ENCODE results near the gene TTN. TPM values are rescaled to one million over a fixed set of nuclear protein-coding genes. Genes with fewer than 3 reads are reported as not detected.

The TTN gene
- total RNA-seq, 4 donors from 2014 or later: 9.3 to 59.8 (median 29.4) TPM

DNA sequence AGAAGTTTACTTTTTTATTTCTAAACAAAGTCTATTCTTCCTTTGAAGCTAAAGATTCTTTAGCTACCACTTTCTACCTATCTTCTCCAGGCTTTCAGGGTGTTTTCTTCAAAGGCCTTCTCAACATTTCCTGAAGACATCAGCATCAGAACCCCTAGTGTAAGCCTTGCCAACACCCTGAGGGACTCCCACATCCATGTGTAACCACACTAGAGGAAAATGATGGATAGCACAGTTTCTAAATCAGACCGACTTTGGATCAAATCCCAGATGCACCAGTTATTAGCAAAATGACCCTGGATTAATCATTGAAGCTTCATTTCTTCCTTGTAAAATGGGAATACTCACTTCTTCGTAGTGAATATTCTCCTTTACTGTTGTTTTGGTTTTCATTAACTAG lies 4.7 kb upstream of the TTN start:
- TF ChIP-seq, protein P1, sequence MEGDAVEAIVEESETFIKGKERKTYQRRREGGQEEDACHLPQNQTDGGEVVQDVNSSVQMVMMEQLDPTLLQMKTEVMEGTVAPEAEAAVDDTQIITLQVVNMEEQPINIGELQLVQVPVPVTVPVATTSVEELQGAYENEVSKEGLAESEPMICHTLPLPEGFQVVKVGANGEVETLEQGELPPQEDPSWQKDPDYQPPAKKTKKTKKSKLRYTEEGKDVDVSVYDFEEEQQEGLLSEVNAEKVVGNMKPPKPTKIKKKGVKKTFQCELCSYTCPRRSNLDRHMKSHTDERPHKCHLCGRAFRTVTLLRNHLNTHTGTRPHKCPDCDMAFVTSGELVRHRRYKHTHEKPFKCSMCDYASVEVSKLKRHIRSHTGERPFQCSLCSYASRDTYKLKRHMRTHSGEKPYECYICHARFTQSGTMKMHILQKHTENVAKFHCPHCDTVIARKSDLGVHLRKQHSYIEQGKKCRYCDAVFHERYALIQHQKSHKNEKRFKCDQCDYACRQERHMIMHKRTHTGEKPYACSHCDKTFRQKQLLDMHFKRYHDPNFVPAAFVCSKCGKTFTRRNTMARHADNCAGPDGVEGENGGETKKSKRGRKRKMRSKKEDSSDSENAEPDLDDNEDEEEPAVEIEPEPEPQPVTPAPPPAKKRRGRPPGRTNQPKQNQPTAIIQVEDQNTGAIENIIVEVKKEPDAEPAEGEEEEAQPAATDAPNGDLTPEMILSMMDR (IDR thresholded peaks at IDR 0.05; ENCODE audit: low read depth): no peak

DNA sequence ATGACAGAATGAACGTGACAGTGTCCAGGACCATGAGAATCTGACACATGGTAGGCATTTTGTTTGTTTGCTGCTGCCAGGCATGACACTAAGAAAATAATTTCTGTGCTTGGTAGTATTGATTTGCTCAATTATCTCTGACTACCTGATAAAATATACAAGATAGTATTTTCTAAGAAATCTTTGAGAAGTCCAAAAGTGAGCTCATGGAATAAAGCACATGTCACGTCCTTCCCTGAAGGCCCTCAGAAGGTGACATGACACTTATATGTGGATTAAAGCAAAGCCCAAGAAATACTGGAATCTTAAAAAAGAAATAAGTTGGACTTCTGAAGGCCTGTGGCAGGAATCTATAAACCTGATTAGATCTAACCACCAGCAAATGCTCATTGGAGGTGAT lies 3.8 kb upstream of the TTN start:
- TF ChIP-seq, protein P1 (IDR thresholded peaks at IDR 0.05; ENCODE audit: low read depth): no peak

DNA sequence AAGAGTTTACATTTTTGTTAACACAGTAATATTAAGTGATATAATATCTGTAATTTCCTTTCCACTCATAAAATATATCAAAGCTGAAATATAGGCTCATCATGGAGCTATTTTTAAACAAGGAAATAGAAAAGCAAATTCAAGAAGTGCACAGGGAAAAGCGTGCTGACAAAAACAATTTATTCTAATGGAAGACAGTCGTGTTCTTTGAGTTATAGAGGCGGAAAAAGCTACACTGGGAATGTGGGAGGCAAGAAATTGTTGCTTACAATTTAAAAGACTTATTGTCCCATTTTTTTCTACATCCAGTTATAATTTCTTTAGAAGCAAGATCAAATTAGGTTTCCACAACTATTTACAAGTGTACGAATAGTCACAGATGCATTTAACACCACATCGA lies 3.2 kb upstream of the TTN start:
- TF ChIP-seq, protein P1 (IDR thresholded peaks at IDR 0.05; ENCODE audit: low read depth): no peak

DNA sequence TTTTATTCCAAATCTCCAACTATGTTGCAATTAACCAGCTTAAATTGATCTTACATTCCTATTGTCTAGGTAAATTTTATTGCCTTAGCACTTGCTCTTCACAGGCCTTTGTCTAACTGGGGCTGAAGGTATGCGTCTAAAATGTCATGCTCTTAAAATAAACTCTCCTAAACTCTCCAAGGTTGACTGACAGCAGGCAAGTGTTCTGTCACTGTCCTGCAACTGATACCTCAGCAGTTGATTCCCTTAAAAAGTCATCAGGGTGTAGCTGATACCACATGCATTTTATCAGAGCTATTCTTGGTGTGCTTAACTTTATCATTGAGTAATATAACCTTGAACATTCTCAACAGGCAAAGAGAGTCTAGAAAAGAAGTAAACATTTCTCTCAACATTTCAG lies 680 bp downstream of the TTN start:
- TF ChIP-seq, protein P1 (IDR thresholded peaks at IDR 0.05; ENCODE audit: low read depth): no peak

DNA sequence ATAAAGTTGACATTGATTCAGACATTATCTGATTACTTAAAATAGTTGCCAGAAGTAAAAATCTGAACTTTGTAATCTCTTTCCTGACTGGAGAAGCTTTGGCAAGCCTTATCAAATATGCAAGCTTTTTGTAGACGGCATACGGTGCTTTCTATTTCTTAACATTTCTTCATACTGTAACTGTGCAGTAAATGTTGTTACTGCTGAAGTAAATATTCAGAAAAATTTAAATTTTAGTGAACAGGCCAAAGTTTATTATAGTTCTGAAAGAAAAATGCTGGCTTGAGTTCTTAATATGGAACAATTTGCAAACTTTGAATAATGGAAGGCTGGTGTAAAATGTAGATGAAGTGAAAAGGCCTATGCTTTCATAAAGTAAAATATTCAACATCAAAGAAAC lies 1.8 kb downstream of the TTN start:
- TF ChIP-seq, protein P1 (IDR thresholded peaks at IDR 0.05; ENCODE audit: low read depth): no peak

DNA sequence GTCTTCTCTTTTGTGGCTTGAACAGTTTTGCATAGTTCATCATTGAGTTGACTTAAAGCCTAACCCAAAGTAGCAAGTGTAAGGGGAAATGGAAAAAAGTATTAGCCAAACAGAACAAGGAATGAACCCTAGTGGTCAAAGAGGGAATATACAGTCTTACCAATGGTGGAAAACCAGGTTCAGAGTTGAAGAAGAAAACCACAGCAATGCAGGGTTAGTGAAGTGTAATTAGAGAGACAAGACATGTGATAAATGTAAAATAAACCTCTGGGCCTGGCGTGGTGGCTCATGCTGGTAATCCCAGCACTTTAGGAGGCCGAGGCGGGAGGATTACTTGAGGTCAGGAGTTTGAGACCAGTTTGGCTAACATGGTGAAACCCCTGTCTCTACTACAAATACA lies 2.4 kb downstream of the TTN start:
- TF ChIP-seq, protein P1 (IDR thresholded peaks at IDR 0.05; ENCODE audit: low read depth): no peak

DNA sequence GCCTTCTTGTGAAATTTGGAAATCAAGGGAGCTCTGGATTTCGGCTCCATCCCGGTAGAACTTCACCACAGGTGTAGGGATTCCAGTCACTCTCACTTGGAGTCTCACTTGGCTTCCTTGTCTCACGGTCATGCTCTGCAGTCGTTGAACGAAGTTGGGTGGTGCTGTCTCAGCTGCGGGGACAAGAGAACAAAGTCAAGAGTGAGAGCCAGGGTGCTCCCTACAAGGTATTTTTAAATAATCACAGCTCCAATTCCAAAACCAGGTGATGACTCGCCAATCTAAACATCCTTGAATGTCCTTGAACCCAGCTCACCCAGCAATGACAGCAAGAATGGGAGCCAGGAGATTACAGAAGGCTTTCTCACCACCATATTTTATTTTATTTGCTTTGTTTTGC lies 6.7 kb downstream of the TTN start:
- TF ChIP-seq, protein P1 (IDR thresholded peaks at IDR 0.05; ENCODE audit: low read depth): no peak
